Ovary (tissue), 3 donors: Measurements from ENCODE around the gene NR0B1.

Experiments
- CTCF ChIP-seq, 3 donors: fragments of 450-650 bp in 2 of 3; fragments of 200-600 bp in 1 of 3; IDR thresholded peaks; one replicate each; pipeline versions ENCODE4 v1.5.1 to v1.8.0; 2016 to 2022; ENCODE audit warnings: antibody characterized with exemption in 3 of 3, mild to moderate bottlenecking in 1 of 3
- EP300 ChIP-seq: sonication (generic); formaldehyde crosslinking; IDR thresholded peaks from one replicate; pipeline ENCODE4 v1.6.1; 2017; ENCODE audit warnings: antibody characterized with exemption
- POLR2A ChIP-seq: fragments of 450-650 bp; IDR thresholded peaks from one replicate; pipeline ENCODE4 v1.6.1; 2017; ENCODE audit warnings: antibody characterized with exemption, mild to moderate bottlenecking, moderate library complexity
- donor health status: DM: no; HTN: no; CAD: no.

- TF ChIP-seq CTCF (IDR thresholded peaks at IDR 0.05), result no peak
- TF ChIP-seq POLR2A, result no peak
- no peak for TF ChIP-seq EP300
Observed at GRCh38 chrX:30282527-30282926, 26.7 kb downstream of the NR0B1 start.
